ENCODE results near the gene CACNA2D4. TPM values are rescaled to one million over a fixed set of nuclear protein-coding genes. Genes with fewer than 3 reads are reported as not detected.

CACNA2D4 gene
- total and polyA plus RNA-seq, 2 of the 13 experiments (the other 11 are each of a cell fraction or from before 2014, with no cell fraction given) = 14.2 to 136 TPM

GRCh38 chr12:1767407-1768090 is 150.9 kb downstream of the CACNA2D4 start:
- H3K27me3 ChIP-seq (ENCODE audit: control insufficient read depth in 1 of 2, insufficient read depth in 2 of 2, low read length in 2 of 2) = no peaks in the 10 kb centered on the region
- peak overlapping the region; percentile 35; the same call in 1 of the 2 replicates for H3K9ac ChIP-seq (ENCODE audit: insufficient read depth, low read depth, low read length)
- intact Hi-C loops (cut with micrococcal nuclease; ENCODE audit: unreplicated experiment) = loop anchor here (5.0 to 10.0 kb wide), 2 partner anchors 75 to 103 kb away; partner anchors contain the start of gene ADIPOR2
- no TSS peak for BruUV-seq (replicated peaks)
- no peaks in the 10 kb centered on the region for H4K20me1 ChIP-seq (ENCODE audit: insufficient read depth, low read length)
- ATAC-seq (no peak), DNase-seq (ENCODE audit: low spot score) (peak; percentile 36), FAIRE-seq (peak; percentile 67)
- H3K4me3 ChIP-seq (replicated peaks in 1 of 3; ENCODE audit: insufficient read depth in 1 of 3, low read depth in 2 of 3, low read length in 3 of 3) = no peak overlapping the region
- H3K9me3 ChIP-seq (ENCODE audit: low read length) = no peaks in the 10 kb centered on the region
- peaks cover 95% of the 10 kb centered on the region for H3K79me2 ChIP-seq (ENCODE audit: insufficient read depth, low read length)
- 52% methylated on average over 1 of the region's 1 CpG for WGBS (ENCODE audit: low lambda C conversion rate)
- ChIA-PET CTCF (ENCODE audit: low intra/inter-chr PET ratio, low total read pairs) (no interaction called here), POLR2A (interaction anchor here (0.7 to 1.5 kb wide), 3 partner anchors 25 to 818 kb away, joined by 3 to 4 read pairs (median 3); partner anchors contain the start of gene RAD52)
- peak overlapping the region; percentile 45 for H3K4me2 ChIP-seq (ENCODE audit: low read depth, low read length)
- H2AFZ ChIP-seq (ENCODE audit: low read length) = no peak overlapping the region
- in situ Hi-C loops (cut with HindIII; ENCODE audit: extremely low pct_ligation_motif_present, low pct_unique_long_range_greater_than_20kb) = no loop called here
- H3K36me3 ChIP-seq (replicated peaks in 1 of 2; ENCODE audit: control insufficient read depth in 1 of 2, insufficient read depth in 2 of 2, low read length in 2 of 2) = peaks cover 3 to 40% of the 10 kb centered on the region in 2 experiments
- peaks cover 85% of the 10 kb centered on the region for H3K4me1 ChIP-seq (ENCODE audit: insufficient read depth, low read length)
- peak overlapping the region; percentile 47 for H3K27ac ChIP-seq (ENCODE audit: extremely low read length, insufficient read depth, low read length)
- no peak for TF ChIP-seq GTF3A (CRISPR knock-in tag; conservative IDR thresholded peaks at IDR 0.05)
- TF ChIP-seq ZNF354B (CRISPR knock-in tag; IDR thresholded peaks at IDR 0.05) = no peak
- no peak for TF ChIP-seq ZNF646 (CRISPR knock-in tag; IDR thresholded peaks at IDR 0.05)
- no peak for TF ChIP-seq BRCA1 (CRISPR knock-in tag; IDR thresholded peaks at IDR 0.05)
- TF ChIP-seq MAFF (IDR thresholded peaks at IDR 0.05; ENCODE audit: low read depth, low read length) = no peak
- TF ChIP-seq IRF2 (CRISPR knock-in tag; IDR thresholded peaks at IDR 0.05) = no peak
- no peak for TF ChIP-seq ZNF160 (CRISPR knock-in tag; IDR thresholded peaks at IDR 0.05)
- TF ChIP-seq MIXL1 (CRISPR knock-in tag; IDR thresholded peaks at IDR 0.05) = peak; percentile 21; the same call in 1 of the 2 replicates
- no peak for TF ChIP-seq KDM2A (CRISPR knock-in tag; IDR thresholded peaks at IDR 0.05; ENCODE audit: borderline replicate concordance, low read depth)
- no peak for TF ChIP-seq SOX13 (IDR thresholded peaks at IDR 0.05)
- peak in 1 of 2 experiments; percentile 49; a peak in 1 of 4 replicates for TF ChIP-seq SOX13 (CRISPR knock-in tag; conservative IDR thresholded peaks at IDR 0.05 in 1 of 2, IDR thresholded peaks at IDR 0.05 in 1 of 2)
- no peak for TF ChIP-seq SUZ12 (IDR thresholded peaks at IDR 0.05; ENCODE audit: low read depth, low read length)
- TF ChIP-seq SOX6 (IDR thresholded peaks at IDR 0.05) = no peak
- TF ChIP-seq SOX6 (CRISPR knock-in tag; IDR thresholded peaks at IDR 0.05) = peak; percentile 12; the same call in 1 of the 2 replicates
- peak; percentile 15; the same call in 1 of the 2 replicates for TF ChIP-seq CEBPB (IDR thresholded peaks at IDR 0.05; ENCODE audit: borderline replicate concordance, low read depth, low read length)
- TF ChIP-seq FOXA3 (CRISPR knock-in tag; IDR thresholded peaks at IDR 0.05) = peak; percentile 55
- peak; percentile 34; the same call in 1 of the 2 replicates for TF ChIP-seq BCL6 (CRISPR knock-in tag; IDR thresholded peaks at IDR 0.05)
